Spleen (tissue), 7 donors: ENCODE data around the gene ZC3H4.

Experiments
- CTCF ChIP-seq, 11 experiments: fragments of 200-600 bp in 7 of 11; fragments of 450-650 bp in 4 of 11; sonication (generic) in 4 of 11; IDR thresholded peaks in 8 of 11; conservative IDR thresholded peaks in 3 of 11; 1 replicate in 7 of 11; 2 replicates in 4 of 11; pipeline versions ENCODE4 v1.4.0 to v1.8.0; 2016 to 2021; ENCODE audit warnings: antibody characterized with exemption in 11 of 11, inconsistent platforms in 4 of 11, mild to moderate bottlenecking in 1 of 11
- POLR2A ChIP-seq, 3 donors: fragments of 450-650 bp; IDR thresholded peaks; one replicate each; pipeline ENCODE4 v1.5.1; 2017; ENCODE audit warnings: antibody characterized with exemption in 3 of 3, mild to moderate bottlenecking in 1 of 3
- POLR2AphosphoS5 ChIP-seq, 3 donors: sonication (generic); formaldehyde crosslinking; IDR thresholded peaks; one replicate each; pipeline ENCODE4 v1.5.1; 2017; ENCODE audit warnings: antibody characterized with exemption in 3 of 3
- donor health status: DM: no; HTN: no; CAD: no; lungs with moderate emphysema.
- donor health status: DM: no; HTN: no; CAD: no.
- donor health status: DM: no; HTN: no; CAD: no.

DNA sequence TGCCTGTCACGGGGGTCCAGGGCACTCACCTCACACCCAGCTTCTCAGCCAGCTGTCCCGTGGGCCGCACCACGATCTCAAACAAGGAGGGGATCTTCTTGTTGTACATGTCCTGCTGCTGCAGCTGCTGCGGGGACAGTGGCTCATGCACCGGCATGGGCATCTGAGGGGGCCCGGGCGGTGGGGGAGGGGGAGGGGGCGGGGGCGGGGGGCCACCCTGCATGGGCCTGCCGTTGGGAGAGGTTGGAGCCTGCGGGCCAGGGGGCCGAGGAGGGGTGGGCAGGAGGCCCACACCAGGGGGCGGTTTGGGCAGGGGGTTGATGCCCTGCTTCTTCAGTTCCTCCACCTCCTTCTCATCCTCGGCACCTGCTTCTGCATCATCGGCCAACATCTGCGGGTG, 41.3 kb downstream of the ZC3H4 start:
- TF ChIP-seq POLR2AphosphoS5 (IDR thresholded peaks at IDR 0.05) (no peak), CTCF (IDR thresholded peaks at IDR 0.05 in 8 of 11, conservative IDR thresholded peaks at IDR 0.05 in 3 of 11) (no peak), POLR2A (IDR thresholded peaks at IDR 0.05) (no peak)
